ENCODE results near the gene PNMA6F.

GRCh38 chrX:153307276-153308178, 14.0 kb downstream of the PNMA6F start:
- TF ChIP-seq CTCF (conservative IDR thresholded peaks at IDR 0.05 in 1 of 2, IDR thresholded peaks at IDR 0.05 in 1 of 2; ENCODE audit: low read depth in 1 of 2, low read length in 2 of 2) (no peak), EZH2 (IDR thresholded peaks at IDR 0.05; ENCODE audit: low read length, missing control alignments) (no peak)
